ENCODE data around the gene DHRS4L2.
A peak's percentile ranks its signal among the peaks of the same experiment; 100 is the strongest.
"Not testable (repeated sequence)": the region's sequence is repeated elsewhere in the genome, so short reads cannot be mapped to it uniquely, and the experiment has no call there.

DHRS4L2 gene

GRCh38 chr14:23988607-23989363, at the start of gene DHRS4L2:
TSS of gene DHRS4L2 (plus strand) at chr14:23988929. CDS start at chr14:23988948, 19 bp downstream.
- FAIRE-seq (peak; percentile 69), DNase-seq (ENCODE audit: insufficient read length, low spot score) (peak; percentile 46)

GRCh38 chr14:23939607-23940326, 49.0 kb upstream of the DHRS4L2 start:
- no peak for FAIRE-seq
- no peak for DNase-seq (ENCODE audit: insufficient read length, low spot score)

GRCh38 chr14:23941230-23941629, 47.5 kb upstream of the DHRS4L2 start:
- no peak for FAIRE-seq
- no peak for DNase-seq (ENCODE audit: insufficient read length, low spot score)

GRCh38 chr14:23941669-23942068, 47.1 kb upstream of the DHRS4L2 start:
- FAIRE-seq: no peak

GRCh38 chr14:23942587-23942986, 46.1 kb upstream of the DHRS4L2 start:
- no peak for FAIRE-seq
- DNase-seq (ENCODE audit: insufficient read length, low spot score): no peak

More at GRCh38 chr14:23941669-23942068, 47.1 kb upstream of the DHRS4L2 start:
- DNase-seq (ENCODE audit: insufficient read length, low spot score): no peak

- not testable (repeated sequence) for DNase-seq (ENCODE audit: insufficient read length, low spot score); FAIRE-seq
These were observed 39.7 kb upstream of the DHRS4L2 start for GRCh38 chr14:23949069-23949468.

GRCh38 chr14:23950411-23951135, 38.2 kb upstream of the DHRS4L2 start:
- FAIRE-seq: no peak
- no peak for DNase-seq (ENCODE audit: insufficient read length, low spot score)

- not testable (repeated sequence) for DNase-seq (ENCODE audit: insufficient read length, low spot score); FAIRE-seq
These were observed 37.6 kb upstream of the DHRS4L2 start for GRCh38 chr14:23951136-23951466.

- FAIRE-seq (no peak), DNase-seq (ENCODE audit: insufficient read length, low spot score) (no peak)
These were observed 37.0 kb upstream of the DHRS4L2 start for GRCh38 chr14:23951590-23952201.

GRCh38 chr14:23953116-23953463, 35.6 kb upstream of the DHRS4L2 start:
- not testable (repeated sequence) for DNase-seq (ENCODE audit: insufficient read length, low spot score); FAIRE-seq

GRCh38 chr14:23953464-23954278, 35.1 kb upstream of the DHRS4L2 start, which contains the start of gene DHRS4:
TSS of gene DHRS4 (plus strand) at chr14:23953770. CDS start at chr14:23953789, 19 bp downstream.
- DNase-seq (ENCODE audit: insufficient read length, low spot score): peak; percentile 48
- peak; percentile 54 for FAIRE-seq

GRCh38 chr14:23954279-23954614, 34.5 kb upstream of the DHRS4L2 start:
- FAIRE-seq: not testable (repeated sequence)

GRCh38 chr14:23954965-23955364, 33.8 kb upstream of the DHRS4L2 start:
- DNase-seq (ENCODE audit: insufficient read length, low spot score); FAIRE-seq: not testable (repeated sequence)

More at GRCh38 chr14:23954279-23954614, 34.5 kb upstream of the DHRS4L2 start:
- DNase-seq (ENCODE audit: insufficient read length, low spot score): not testable (repeated sequence)

- not testable (repeated sequence) for DNase-seq (ENCODE audit: insufficient read length, low spot score); FAIRE-seq
These were observed 32.9 kb upstream of the DHRS4L2 start for GRCh38 chr14:23955811-23956210.

GRCh38 chr14:23957913-23958569, 30.7 kb upstream of the DHRS4L2 start:
- not testable (repeated sequence) for DNase-seq (ENCODE audit: insufficient read length, low spot score); FAIRE-seq

- not testable (repeated sequence) for FAIRE-seq; DNase-seq (ENCODE audit: insufficient read length, low spot score)
These were observed 27.8 kb upstream of the DHRS4L2 start for GRCh38 chr14:23960899-23961298.

GRCh38 chr14:23961704-23962103, 27.0 kb upstream of the DHRS4L2 start:
- not testable (repeated sequence) for FAIRE-seq; DNase-seq (ENCODE audit: insufficient read length, low spot score)

- FAIRE-seq; DNase-seq (ENCODE audit: insufficient read length, low spot score): not testable (repeated sequence)
These were observed 19.6 kb upstream of the DHRS4L2 start for GRCh38 chr14:23969130-23969480.

All from GM19239 (cell line).